RWPE2 (cell line): ENCODE data around the gene TMC3.
"Not testable (repeated sequence)": the region's sequence is repeated elsewhere in the genome, so short reads cannot be mapped to it uniquely, and the experiment has no call there.

ENCODE experiments used
- ATAC-seq: fragments of 200-7000 bp; cut with Tn5 transposase; 3 replicates; pipeline ENCODE4 v1.9.1; 2021; ENCODE audit warnings: low read depth
- DNase-seq: peaks from one replicate; pipeline ENCODE4 v3.0.0-alpha.2; 2020; ENCODE audit warnings: low spot score
- H3K27ac ChIP-seq: fragments of 450-650 bp; 2 replicates; pipeline ENCODE4 v1.5.1; 2017; ENCODE audit warnings: mild to moderate bottlenecking; ENCODE audit not compliant: poor library complexity, severe bottlenecking
- H3K27me3 ChIP-seq: fragments of 250-450 bp; sonication (Bioruptor Pico); 2 replicates; pipeline ENCODE4 v1.5.1; 2021; ENCODE audit warnings: mild to moderate bottlenecking, moderate library complexity; ENCODE audit not compliant: insufficient read depth, poor library complexity, severe bottlenecking
- H3K36me3 ChIP-seq: fragments of 250-450 bp; sonication (Bioruptor Pico); 2 replicates; pipeline ENCODE4 v1.5.1; 2020; ENCODE audit warnings: low read depth, mild to moderate bottlenecking, moderate library complexity
- H3K4me1 ChIP-seq: fragments of 250-450 bp; sonication (Bioruptor Pico); 2 replicates; pipeline ENCODE4 v1.5.1; 2021; ENCODE audit warnings: mild to moderate bottlenecking, moderate library complexity; ENCODE audit not compliant: insufficient read depth, poor library complexity, severe bottlenecking
- H3K4me3 ChIP-seq: fragments of 250-450 bp; sonication (Bioruptor Pico); 2 replicates; pipeline ENCODE4 v1.5.1; 2021; ENCODE audit warnings: mild to moderate bottlenecking, moderate library complexity; ENCODE audit not compliant: severe bottlenecking
- H3K9me3 ChIP-seq: fragments of 250-450 bp; sonication (Bioruptor Pico); 2 replicates; pipeline ENCODE4 v1.5.1; 2021; ENCODE audit warnings: mild to moderate bottlenecking, moderate library complexity; ENCODE audit not compliant: severe bottlenecking
- TF ChIP-seq, protein P1 (sequence below): fragments of 450-650 bp; IDR thresholded peaks from one replicate; pipeline ENCODE4 v1.5.1; 2017; ENCODE audit warnings: mild to moderate bottlenecking, moderate library complexity; ENCODE audit not compliant: poor library complexity, severe bottlenecking

TMC3 gene

DNA sequence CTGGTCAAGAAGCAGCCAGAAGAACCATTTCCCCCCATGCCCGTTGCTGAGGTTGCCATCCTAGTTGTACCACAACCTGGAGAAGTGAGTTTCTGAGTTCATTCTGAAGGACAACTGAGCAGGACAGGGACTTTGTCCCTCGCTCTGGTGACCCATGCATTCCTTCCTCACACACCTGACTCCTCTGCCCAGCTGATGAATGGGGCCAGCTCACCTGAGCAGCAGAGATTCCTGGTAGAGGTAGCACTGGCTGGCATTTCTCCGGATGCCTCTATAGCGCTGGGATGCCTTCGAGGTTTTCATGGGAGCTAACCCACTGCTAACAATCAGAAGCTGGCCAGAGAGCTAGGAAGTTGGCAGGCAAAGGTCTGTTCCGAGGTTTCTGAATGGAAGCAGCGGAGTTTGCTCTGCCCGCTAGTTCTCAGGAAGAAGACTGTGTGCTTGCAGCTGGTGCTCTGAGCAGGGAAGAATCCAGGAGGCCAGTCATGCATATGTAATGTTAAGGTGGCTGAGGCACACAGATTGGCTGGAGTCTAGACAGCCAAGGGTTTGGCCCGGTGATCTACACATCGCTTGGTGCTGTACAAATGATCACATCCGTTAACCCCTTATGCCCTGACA is at the start of gene TMC3:
Gene TMC3, minus strand, starts transcription at position 439 of the 621 bp plus-strand sequence. Its CDS starts 136 bp downstream, at position 303.
- no peak within 1 kb of the TSS for H3K4me3 ChIP-seq
- no peaks in the 10 kb centered on the region for H3K36me3 ChIP-seq
- no peak for DNase-seq
- no peaks in the 10 kb centered on the region for H3K27me3 ChIP-seq
- H3K27ac ChIP-seq = no peak within 1 kb of the TSS
- no peaks in the 10 kb centered on the region for H3K9me3 ChIP-seq
- TF ChIP-seq, protein P1, sequence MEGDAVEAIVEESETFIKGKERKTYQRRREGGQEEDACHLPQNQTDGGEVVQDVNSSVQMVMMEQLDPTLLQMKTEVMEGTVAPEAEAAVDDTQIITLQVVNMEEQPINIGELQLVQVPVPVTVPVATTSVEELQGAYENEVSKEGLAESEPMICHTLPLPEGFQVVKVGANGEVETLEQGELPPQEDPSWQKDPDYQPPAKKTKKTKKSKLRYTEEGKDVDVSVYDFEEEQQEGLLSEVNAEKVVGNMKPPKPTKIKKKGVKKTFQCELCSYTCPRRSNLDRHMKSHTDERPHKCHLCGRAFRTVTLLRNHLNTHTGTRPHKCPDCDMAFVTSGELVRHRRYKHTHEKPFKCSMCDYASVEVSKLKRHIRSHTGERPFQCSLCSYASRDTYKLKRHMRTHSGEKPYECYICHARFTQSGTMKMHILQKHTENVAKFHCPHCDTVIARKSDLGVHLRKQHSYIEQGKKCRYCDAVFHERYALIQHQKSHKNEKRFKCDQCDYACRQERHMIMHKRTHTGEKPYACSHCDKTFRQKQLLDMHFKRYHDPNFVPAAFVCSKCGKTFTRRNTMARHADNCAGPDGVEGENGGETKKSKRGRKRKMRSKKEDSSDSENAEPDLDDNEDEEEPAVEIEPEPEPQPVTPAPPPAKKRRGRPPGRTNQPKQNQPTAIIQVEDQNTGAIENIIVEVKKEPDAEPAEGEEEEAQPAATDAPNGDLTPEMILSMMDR = no peak
- H3K4me1 ChIP-seq = no peaks in the 10 kb centered on the region
- no peak; the same call in 2 of the 3 replicates for ATAC-seq

DNA sequence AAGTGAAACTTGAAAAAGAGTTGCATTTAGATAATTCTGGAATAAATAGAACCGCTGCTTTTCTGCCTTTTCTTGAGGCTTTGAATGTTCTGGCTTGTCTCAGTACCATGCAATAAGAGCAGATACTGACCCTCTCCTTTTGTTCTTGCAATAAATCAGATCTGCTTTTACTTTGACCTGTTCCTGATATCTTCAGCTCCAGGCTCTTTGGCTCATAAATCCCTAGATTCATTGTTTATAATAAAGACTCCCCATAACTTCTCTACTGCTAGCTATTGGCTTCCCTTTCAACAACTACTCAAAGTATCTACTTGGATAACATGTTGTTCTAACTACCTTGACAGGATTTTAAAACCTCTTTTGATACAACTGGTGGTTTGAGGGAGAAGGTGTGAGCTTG is 47.4 kb upstream of the TMC3 start:
- no peak overlapping the region for H3K27ac ChIP-seq
- no peak overlapping the region for H3K4me3 ChIP-seq
- ATAC-seq (no peak), DNase-seq (no peak)
- H3K9me3 ChIP-seq = no peaks in the 10 kb centered on the region
- TF ChIP-seq, protein P1 = no peak
- no peaks in the 10 kb centered on the region for H3K36me3 ChIP-seq
- no peaks in the 10 kb centered on the region for H3K27me3 ChIP-seq
- no peaks in the 10 kb centered on the region for H3K4me1 ChIP-seq

DNA sequence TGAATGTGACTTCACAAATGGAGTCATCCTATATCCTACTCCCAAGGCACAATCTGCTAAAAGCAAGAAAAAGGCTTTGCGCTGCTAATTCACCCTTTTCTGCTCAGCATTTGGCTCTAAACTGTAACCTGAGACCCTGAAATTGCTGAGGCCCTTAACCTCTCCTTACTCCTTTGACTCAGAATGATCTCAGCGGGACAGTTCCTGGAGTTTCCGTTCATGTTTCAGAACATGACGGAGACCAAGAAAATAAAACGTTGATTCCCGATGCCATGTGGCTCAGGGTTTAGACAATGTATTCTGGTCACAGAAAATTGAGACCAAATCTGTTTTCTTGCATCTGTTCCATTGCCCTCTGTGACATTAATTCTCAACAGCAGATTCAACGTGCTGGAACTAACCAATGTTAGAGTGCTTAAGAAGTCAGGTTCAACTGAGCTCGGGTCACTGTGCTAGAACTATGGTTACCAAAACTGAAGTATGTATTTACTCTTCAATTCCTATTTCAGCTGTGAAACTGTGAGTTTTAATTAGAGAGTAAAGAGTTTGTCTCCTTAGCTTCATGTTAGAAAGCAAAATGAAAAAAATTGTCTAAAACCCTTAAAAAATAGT is 45.4 kb upstream of the TMC3 start:
- no peak overlapping the region for H3K4me3 ChIP-seq
- H3K27ac ChIP-seq = no peak overlapping the region
- no peaks in the 10 kb centered on the region for H3K9me3 ChIP-seq
- peak; percentile 79 for ATAC-seq
- no peaks in the 10 kb centered on the region for H3K4me1 ChIP-seq
- no peaks in the 10 kb centered on the region for H3K36me3 ChIP-seq
- no peaks in the 10 kb centered on the region for H3K27me3 ChIP-seq
- no peak for DNase-seq
- TF ChIP-seq, protein P1 = no peak

DNA sequence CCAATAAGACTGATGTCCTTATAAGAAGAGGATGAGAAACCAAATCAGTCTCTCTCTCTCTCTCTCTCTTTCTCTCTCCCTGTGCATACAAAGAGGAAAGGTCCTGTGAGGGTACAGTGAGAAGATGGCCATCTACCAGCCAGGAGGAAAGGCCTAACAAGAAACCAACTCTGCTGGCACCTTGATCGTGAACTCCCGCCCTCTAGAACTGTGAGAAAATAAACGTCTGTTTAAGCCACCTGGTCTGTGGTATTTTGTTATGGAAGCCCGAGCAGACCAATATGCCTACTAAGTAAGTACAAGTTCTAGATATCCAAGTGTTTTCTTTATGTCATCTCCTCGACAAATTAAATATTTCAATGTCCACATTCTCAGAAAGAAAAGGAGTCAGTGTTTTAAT is 44.9 kb upstream of the TMC3 start:
- no peaks in the 10 kb centered on the region for H3K4me1 ChIP-seq
- ATAC-seq (no peak), DNase-seq (no peak)
- H3K4me3 ChIP-seq = no peak overlapping the region
- no peaks in the 10 kb centered on the region for H3K36me3 ChIP-seq
- no peaks in the 10 kb centered on the region for H3K9me3 ChIP-seq
- H3K27me3 ChIP-seq = no peaks in the 10 kb centered on the region
- TF ChIP-seq, protein P1 = no peak
- no peak overlapping the region for H3K27ac ChIP-seq

DNA sequence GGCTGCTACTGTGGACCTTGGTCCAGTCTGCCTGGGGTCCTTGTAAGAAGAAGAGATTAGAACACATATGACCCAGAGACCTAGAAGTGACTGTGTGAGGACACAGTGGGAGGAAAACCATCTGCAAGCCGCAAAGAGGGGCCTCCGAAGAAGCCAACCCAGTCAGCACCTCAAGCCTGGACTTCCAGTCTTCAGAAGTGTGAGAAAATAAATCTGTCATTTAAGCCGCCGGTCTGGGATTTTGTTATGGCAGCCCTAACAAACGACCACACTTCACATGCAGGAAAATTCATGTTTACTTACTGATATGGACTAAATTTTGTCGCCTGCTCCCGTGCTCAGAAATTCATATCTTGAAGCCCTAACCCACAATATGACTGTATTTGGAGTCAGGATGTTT is 44.4 kb upstream of the TMC3 start:
- no peaks in the 10 kb centered on the region for H3K4me1 ChIP-seq
- DNase-seq (no peak), ATAC-seq (no peak)
- no peaks in the 10 kb centered on the region for H3K9me3 ChIP-seq
- no peaks in the 10 kb centered on the region for H3K27me3 ChIP-seq
- no peaks in the 10 kb centered on the region for H3K36me3 ChIP-seq
- no peak overlapping the region for H3K27ac ChIP-seq
- TF ChIP-seq, protein P1 = no peak
- H3K4me3 ChIP-seq = no peak overlapping the region

DNA sequence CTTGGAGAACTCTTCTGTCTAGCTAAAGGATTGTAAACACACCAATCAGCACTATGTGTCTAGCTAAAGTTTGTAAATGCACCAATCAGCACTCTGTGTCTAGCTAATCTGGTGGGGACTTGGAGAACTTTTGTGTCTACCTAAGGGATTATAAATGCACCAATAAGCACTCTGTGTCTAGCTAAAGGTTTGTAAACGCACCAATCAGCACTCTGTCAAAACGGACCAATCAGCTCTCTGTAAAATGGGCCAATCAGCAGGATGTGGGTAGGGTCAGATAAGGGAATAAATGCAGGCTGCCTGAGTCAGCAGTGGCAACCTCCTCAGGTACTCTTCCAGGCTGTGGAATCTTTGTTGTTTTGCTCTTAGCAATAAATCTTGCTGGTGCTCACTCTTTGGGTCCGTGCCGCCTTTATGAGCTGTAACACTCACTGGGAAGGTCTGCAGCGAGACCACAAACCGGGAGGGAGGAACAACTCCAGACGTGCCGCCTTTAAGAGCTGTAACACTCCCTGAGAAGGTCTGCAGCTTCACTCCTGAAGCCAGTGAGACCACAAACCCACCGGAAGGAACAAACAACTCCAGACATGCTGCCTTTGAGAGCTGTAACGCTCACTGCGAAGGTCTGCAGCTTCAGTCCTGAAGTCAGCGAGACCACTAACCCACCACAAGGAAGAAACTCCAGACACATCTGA is 40.4 kb upstream of the TMC3 start:
- not testable (repeated sequence) for H3K9me3 ChIP-seq, H3K4me1 ChIP-seq, H3K27ac ChIP-seq, H3K4me3 ChIP-seq, ATAC-seq, DNase-seq, H3K36me3 ChIP-seq, H3K27me3 ChIP-seq
